GM18511 (cell line): ENCODE results near the gene CDH22.

Experiments
- ATAC-seq: cut with Tn5 transposase; IDR thresholded peaks from one replicate; pipeline ENCODE4 v1.9.1; 2021; ENCODE audit warnings: mild to moderate bottlenecking, moderate library complexity; ENCODE audit not compliant: unreplicated experiment

Gene CDH22

DNA sequence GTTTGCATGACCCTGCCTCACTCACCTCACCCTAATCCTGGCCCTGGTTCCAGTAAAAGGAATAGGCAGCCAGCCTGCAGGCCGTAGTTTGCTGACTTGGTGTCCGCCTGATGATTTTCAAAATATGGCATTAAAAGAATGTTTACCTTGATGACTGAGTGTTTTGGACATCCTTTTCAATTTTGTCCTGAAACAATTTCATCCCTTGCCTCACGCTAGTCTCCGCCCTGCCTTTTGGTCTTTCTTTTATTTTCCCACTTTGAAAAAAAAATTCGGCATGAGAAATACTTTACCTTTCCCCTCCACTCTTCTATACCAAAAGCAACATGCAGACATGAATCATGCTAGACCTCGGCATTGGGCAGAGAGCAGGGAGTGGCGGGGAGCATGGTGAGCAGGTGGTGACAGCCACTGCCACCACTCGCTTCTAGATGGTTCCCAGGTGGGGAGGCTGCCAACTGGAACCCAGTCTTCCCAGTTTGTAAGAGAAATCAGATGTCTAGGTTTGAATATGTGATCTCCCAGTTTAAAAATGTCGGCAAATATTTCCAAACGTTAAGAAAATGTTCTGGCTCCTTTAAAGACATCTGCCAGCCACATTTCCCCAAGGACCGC, 180.8 kb downstream of the CDH22 start:
- no peak for ATAC-seq

DNA sequence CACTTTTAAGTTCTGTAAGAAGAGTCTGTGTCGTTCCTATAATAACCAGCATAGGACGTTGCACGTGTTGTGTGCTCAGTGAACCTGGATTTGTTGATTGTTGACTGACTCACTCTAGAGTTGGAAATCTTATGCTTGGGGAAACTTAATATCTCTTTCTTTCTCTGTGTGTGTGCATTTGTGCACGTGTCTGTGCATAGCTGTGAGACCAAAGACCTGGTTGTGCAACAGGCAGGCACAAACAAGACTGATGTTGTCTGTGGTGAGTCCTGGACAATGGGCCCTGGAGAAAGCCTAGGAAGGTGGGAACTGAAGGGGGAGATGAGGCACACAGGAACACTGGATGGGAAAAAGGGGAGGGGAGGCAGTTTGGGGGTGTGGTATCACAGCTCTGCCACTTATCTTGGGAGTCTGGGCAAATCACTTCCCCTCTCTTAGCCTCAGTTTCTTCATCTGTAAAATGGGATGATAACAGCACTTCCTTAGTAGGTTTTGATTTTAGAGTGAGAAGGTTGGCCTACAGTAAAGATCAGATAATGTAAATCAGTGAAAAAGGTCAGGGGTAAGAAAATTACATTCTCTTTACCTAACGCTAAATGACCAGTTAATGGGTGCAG, 181.8 kb downstream of the CDH22 start:
- no peak for ATAC-seq
